ENCODE measurements around the gene SH2D1B. TPM values are rescaled to one million over a fixed set of nuclear protein-coding genes. Genes with fewer than 3 reads are reported as not detected.
"Not testable (repeated sequence)": the region's sequence is repeated elsewhere in the genome, so short reads cannot be mapped to it uniquely, and the experiment has no call there.

The SH2D1B gene
- total RNA-seq: not detected

DNA sequence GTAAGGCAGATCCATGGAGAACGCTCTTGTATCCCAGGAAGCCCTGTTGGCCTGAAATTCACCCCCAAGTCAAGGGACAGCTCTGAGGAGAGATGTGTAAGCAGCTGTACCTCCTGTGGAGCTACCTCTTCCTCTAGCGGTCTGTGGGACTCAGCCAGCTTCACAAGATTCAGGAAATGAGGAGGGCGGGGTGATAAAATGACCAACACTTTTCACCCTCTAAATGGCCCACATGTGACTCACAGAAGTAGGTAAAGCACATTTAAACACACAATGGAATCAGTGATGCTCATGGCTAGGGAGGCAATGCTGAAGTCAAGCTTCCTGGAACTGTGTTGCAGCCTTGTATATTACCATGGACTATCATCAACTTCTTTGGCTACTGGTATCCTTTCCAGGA lies at the start of gene SH2D1B:
Gene SH2D1B, minus strand, starts transcription at position 135 of the 400 bp plus-strand sequence. Its CDS starts 120 bp downstream, at position 15.
- H3K4me3 Mint-ChIP-seq: no peak within 1 kb of the TSS
- CTCF ChIA-PET: no interaction called here
- H3K9me3 Mint-ChIP-seq: no peaks in the 10 kb centered on the region
- DNase-seq (no peak), ATAC-seq (no peak)
- no peaks in the 10 kb centered on the region for H3K36me3 Mint-ChIP-seq (ENCODE audit: low read depth)
- no peak within 1 kb of the TSS for H3K27ac Mint-ChIP-seq
- peaks cover 19% of the 10 kb centered on the region for H3K27me3 Mint-ChIP-seq
- H3K4me1 Mint-ChIP-seq (ENCODE audit: low read depth): no peaks in the 10 kb centered on the region
- POLR2A ChIA-PET: no interaction called here
- no peak for TF ChIP-seq CTCF (IDR thresholded peaks at IDR 0.05)
- intact Hi-C loops (cut with micrococcal nuclease): no loop called here

DNA sequence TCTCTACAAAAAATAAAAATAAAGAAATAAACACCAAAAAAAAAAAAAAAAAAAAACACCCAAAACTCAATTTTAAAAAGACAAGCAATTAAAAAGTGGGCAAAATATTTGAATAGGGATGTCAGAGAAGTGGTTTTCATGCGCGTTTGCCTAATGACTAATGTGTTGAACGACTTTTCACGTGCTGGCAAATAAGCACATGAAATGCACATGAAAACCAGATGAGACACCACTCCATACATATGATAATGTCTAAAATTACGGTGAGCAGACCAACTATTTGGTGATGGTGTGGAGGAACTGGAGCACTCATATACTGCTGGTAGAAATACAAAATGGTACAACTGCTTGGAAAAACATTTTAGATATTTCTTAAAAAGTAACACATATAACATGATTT lies 46.3 kb upstream of the SH2D1B start:
- ATAC-seq (no peak), DNase-seq (no peak)
- TF ChIP-seq CTCF (IDR thresholded peaks at IDR 0.05): no peak
- Mint-ChIP-seq H3K36me3 (ENCODE audit: low read depth) (no peaks in the 10 kb centered on the region), H3K4me1 (ENCODE audit: low read depth) (no peaks in the 10 kb centered on the region), H3K27me3 (peaks cover 4% of the 10 kb centered on the region), H3K4me3 (no peak overlapping the region), H3K27ac (no peak overlapping the region), H3K9me3 (peaks cover 4% of the 10 kb centered on the region)
- POLR2A ChIA-PET: no interaction called here
- intact Hi-C loops (cut with micrococcal nuclease): no loop called here
- CTCF ChIA-PET: no interaction called here

- no peak overlapping the region for H3K27ac Mint-ChIP-seq
- peaks cover 2% of the 10 kb centered on the region for H3K27me3 Mint-ChIP-seq
- CTCF ChIA-PET: no interaction called here
- ATAC-seq (no peak), DNase-seq (no peak)
- H3K4me3 Mint-ChIP-seq: no peak overlapping the region
- intact Hi-C loops (cut with micrococcal nuclease): no loop called here
- POLR2A ChIA-PET: no interaction called here
- H3K36me3 Mint-ChIP-seq (ENCODE audit: low read depth): no peaks in the 10 kb centered on the region
- no peaks in the 10 kb centered on the region for H3K4me1 Mint-ChIP-seq (ENCODE audit: low read depth)
- TF ChIP-seq CTCF (IDR thresholded peaks at IDR 0.05): no peak
- peaks cover 4% of the 10 kb centered on the region for H3K9me3 Mint-ChIP-seq
Measured at GRCh38 chr1:162456323-162456722, 44.4 kb upstream of the SH2D1B start.

DNA sequence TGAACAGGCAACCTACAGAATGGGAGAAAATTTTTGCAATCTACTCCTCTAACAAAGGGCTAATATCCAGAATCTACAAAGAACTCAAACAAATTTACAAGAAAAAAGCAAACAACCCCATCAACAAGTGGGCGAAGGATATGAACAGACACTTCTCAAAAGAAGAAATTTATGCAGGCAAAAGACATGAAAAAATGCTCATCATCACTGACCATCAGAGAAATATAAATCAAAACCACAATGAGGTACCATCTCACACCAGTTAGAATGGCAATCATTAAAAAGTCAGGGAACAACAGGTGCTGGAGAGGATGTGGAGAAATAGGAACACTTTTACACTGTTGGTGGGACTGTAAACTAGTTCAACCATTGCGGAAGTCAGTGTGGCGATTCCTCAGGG lies 42.4 kb upstream of the SH2D1B start:
- H3K27me3 Mint-ChIP-seq; ATAC-seq; intact Hi-C loops (cut with micrococcal nuclease); H3K27ac Mint-ChIP-seq; H3K4me3 Mint-ChIP-seq; H3K4me1 Mint-ChIP-seq (ENCODE audit: low read depth); DNase-seq; H3K9me3 Mint-ChIP-seq; POLR2A ChIA-PET; CTCF ChIA-PET; H3K36me3 Mint-ChIP-seq (ENCODE audit: low read depth): not testable (repeated sequence)

GRCh38 chr1:162446946-162447345 lies 35.0 kb upstream of the SH2D1B start:
- Mint-ChIP-seq H3K4me1 (ENCODE audit: low read depth) (peaks cover 3% of the 10 kb centered on the region), H3K27me3 (peaks cover 28% of the 10 kb centered on the region), H3K9me3 (no peaks in the 10 kb centered on the region), H3K4me3 (no peak overlapping the region), H3K27ac (no peak overlapping the region), H3K36me3 (ENCODE audit: low read depth) (no peaks in the 10 kb centered on the region)
- CTCF ChIA-PET: no interaction called here
- POLR2A ChIA-PET: no interaction called here
- DNase-seq (no peak), ATAC-seq (no peak)
- intact Hi-C loops (cut with micrococcal nuclease): no loop called here
- TF ChIP-seq CTCF (IDR thresholded peaks at IDR 0.05): no peak

DNA sequence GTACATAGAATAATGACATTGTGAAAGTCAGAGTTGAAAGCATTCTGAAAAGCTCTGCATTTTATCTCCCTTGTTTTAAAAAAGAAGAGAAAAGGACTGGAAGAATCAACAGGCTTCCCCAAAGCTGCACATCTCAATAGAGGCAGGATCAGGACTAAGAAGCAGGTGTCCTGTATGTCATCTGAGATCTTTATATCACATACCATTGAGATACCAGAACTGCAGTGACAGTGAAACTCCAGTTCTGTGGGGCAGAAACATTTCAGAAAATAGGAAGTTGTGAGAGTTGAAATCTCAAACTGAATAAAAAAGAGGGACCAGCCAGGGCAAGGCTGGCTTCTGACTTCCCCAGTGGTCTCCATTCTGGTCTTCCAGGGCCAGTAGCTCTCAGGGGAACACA lies 33.0 kb upstream of the SH2D1B start:
- ATAC-seq (no peak), DNase-seq (no peak)
- no peaks in the 10 kb centered on the region for H3K36me3 Mint-ChIP-seq (ENCODE audit: low read depth)
- TF ChIP-seq CTCF (IDR thresholded peaks at IDR 0.05): no peak
- no peak overlapping the region for H3K4me3 Mint-ChIP-seq
- POLR2A ChIA-PET: no interaction called here
- intact Hi-C loops (cut with micrococcal nuclease): no loop called here
- peaks cover 33% of the 10 kb centered on the region for H3K27me3 Mint-ChIP-seq
- no peaks in the 10 kb centered on the region for H3K9me3 Mint-ChIP-seq
- H3K27ac Mint-ChIP-seq: no peak overlapping the region
- CTCF ChIA-PET: interaction anchor here (0.6 to 1.0 kb wide), 2 partner anchors 64 to 1063 kb away, joined by 3 read pairs; no protein-coding TSS in a partner anchor
- H3K4me1 Mint-ChIP-seq (ENCODE audit: low read depth): peaks cover 3% of the 10 kb centered on the region

DNA sequence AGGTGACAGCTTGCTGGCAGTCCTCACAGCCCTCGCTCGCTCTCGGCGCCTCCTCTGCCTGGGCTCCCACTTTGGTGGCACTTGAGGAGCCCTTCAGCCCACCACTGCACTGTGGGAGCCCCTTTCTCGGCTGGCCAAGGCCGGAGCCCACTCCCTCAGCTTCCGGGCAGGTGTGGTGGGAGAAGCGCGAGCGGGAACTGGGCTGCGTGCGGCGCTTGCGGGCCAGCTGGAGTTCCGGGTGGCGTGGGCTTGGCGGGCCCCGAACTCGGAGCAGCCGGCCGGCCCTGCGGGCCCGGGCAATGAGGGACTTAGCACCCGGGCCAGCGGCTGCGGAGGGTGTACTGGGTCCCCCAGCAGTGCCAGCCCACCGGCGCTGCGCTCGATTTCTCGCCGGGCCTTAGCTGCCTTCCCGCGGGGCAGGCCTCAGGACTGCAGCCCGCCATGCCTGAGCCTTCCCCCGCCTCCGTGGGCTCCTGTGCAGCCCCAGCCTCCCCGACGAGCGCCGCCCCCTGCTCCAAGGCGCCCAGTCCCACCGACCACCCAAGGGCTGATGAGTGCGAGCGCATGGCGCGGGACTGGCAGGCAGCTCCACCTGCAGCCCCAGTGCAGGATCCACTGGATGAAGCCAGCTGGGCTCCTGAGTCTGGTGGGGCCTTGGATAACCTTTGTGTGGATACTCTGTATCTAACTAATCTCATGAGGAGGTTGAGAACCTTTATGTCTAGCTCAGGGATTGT lies 21.2 kb upstream of the SH2D1B start:
- ATAC-seq; H3K4me1 Mint-ChIP-seq (ENCODE audit: low read depth): not testable (repeated sequence)

More for the DNA sequence above, 21.2 kb upstream of the SH2D1B start:
- POLR2A ChIA-PET; DNase-seq; H3K4me3 Mint-ChIP-seq; intact Hi-C loops (cut with micrococcal nuclease); H3K36me3 Mint-ChIP-seq (ENCODE audit: low read depth); H3K27me3 Mint-ChIP-seq; CTCF ChIA-PET; H3K27ac Mint-ChIP-seq; H3K9me3 Mint-ChIP-seq: not testable (repeated sequence)
